Activated CD8-positive, alpha-beta memory T cell treated with anti-CD3 and anti-CD28 coated beads, Interleukin-2, amount 50 U/mL, for 24 hours (primary cell): ENCODE measurements around the gene ZDHHC7.
"Not testable (repeated sequence)": the region's sequence is repeated elsewhere in the genome, so short reads cannot be mapped to it uniquely, and the experiment has no call there.

Source experiments
- DNase-seq: peaks from one replicate; pipeline ENCODE4 v3.0.0-alpha.2; 2020; ENCODE audit errors: extremely low read depth

The ZDHHC7 gene

GRCh38 chr16:85010931-85011845 lies at the start of gene ZDHHC7:
Gene ZDHHC7 (minus strand): TSS chr16:85011535. CDS start chr16:84990618, 20,917 bp downstream.
- peak; percentile 56 for DNase-seq

- DNase-seq: no peak
Observed at GRCh38 chr16:85058909-85059308, 47.6 kb upstream of the ZDHHC7 start.

- no peak for DNase-seq
Observed at GRCh38 chr16:85057948-85058347, 46.6 kb upstream of the ZDHHC7 start.

- DNase-seq: no peak
Observed at GRCh38 chr16:85057212-85057889, 46.0 kb upstream of the ZDHHC7 start.

GRCh38 chr16:85056211-85056748 lies 44.9 kb upstream of the ZDHHC7 start:
- DNase-seq: no peak

- DNase-seq: peak; percentile 53
Observed at GRCh38 chr16:85055493-85056210, 44.3 kb upstream of the ZDHHC7 start.

GRCh38 chr16:85054948-85055492 lies 43.7 kb upstream of the ZDHHC7 start:
- DNase-seq: no peak

- DNase-seq: not testable (repeated sequence)
Observed at GRCh38 chr16:85054321-85054720, 43.0 kb upstream of the ZDHHC7 start.

GRCh38 chr16:85052536-85052935 lies 41.2 kb upstream of the ZDHHC7 start:
- no peak for DNase-seq

- DNase-seq: no peak
Observed at GRCh38 chr16:85051683-85052082, 40.3 kb upstream of the ZDHHC7 start.

GRCh38 chr16:85051067-85051581 lies 39.8 kb upstream of the ZDHHC7 start:
- no peak for DNase-seq

- DNase-seq: no peak
Observed at GRCh38 chr16:85049706-85050305, 38.5 kb upstream of the ZDHHC7 start.

- DNase-seq: no peak
Observed at GRCh38 chr16:85048921-85049562, 37.7 kb upstream of the ZDHHC7 start.

GRCh38 chr16:85047867-85048455 lies 36.6 kb upstream of the ZDHHC7 start:
- DNase-seq: no peak

- no peak for DNase-seq
Observed at GRCh38 chr16:85046931-85047866, 35.9 kb upstream of the ZDHHC7 start.

GRCh38 chr16:85046472-85046916 lies 35.2 kb upstream of the ZDHHC7 start:
- no peak for DNase-seq

- no peak for DNase-seq
Observed at GRCh38 chr16:85045641-85046471, 34.5 kb upstream of the ZDHHC7 start.

- DNase-seq: no peak
Observed at GRCh38 chr16:85045077-85045476, 33.7 kb upstream of the ZDHHC7 start.
